OCI-LY3 (cell line): ENCODE results near the gene MLLT10.

Experiments used
- CTCF ChIP-seq: fragments of 200-600, 300-600 bp; sonication (generic); IDR thresholded peaks from 2 replicates; pipeline ENCODE4 v1.5.1; 2014; ENCODE audit warnings: antibody characterized with exemption, low read length, low read depth
- EZH2phosphoT487 ChIP-seq: fragments of 200-600 bp; shearing (Covaris generic); IDR thresholded peaks from 2 replicates; pipeline ENCODE4 v1.6.1; 2018; ENCODE audit warnings: antibody characterized with exemption, mixed run types, low read depth

- TF ChIP-seq CTCF = no peak
- no peak for TF ChIP-seq EZH2phosphoT487
Observed at GRCh38 chr10:21599582-21599981, 65.5 kb downstream of the MLLT10 start.
